ENCODE data around the gene OR2T11. TPM values are rescaled to one million over a fixed set of nuclear protein-coding genes. Genes with fewer than 3 reads are reported as not detected.
A peak's percentile ranks its signal among the peaks of the same experiment; 100 is the strongest.

Gene OR2T11
- total and polyA plus RNA-seq, 2 of the 13 experiments (the other 11 are each of a cell fraction or from before 2014, with no cell fraction given): not detected

DNA sequence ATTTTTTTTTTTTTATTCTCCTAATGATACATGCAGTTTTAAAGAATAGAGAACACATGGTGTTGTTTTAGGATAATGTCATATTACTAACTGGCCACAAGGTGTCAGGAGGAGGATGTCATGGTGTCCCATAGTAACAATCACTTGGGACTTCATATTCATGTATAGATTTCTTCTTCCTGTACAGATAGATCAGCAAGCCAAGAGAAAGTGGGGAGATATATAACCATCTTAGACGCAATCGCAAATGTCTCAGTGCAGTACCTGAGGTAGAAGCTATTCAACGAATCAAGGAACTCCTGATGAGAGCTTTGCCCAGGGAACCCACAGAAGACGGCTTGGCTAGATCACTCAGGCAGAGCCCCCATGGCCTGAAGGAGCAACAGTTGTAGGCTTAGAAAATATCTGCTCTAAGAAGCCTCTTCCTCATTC is 12.3 kb downstream of the OR2T11 start:
- H3K9ac ChIP-seq (ENCODE audit: insufficient read depth, low read depth, low read length): no peak overlapping the region
- H3K4me3 ChIP-seq (replicated peaks in 1 of 3; ENCODE audit: insufficient read depth in 1 of 3, low read depth in 2 of 3, low read length in 3 of 3): no peak overlapping the region
- no peaks in the 10 kb centered on the region for H3K36me3 ChIP-seq (replicated peaks in 1 of 2; ENCODE audit: control insufficient read depth in 1 of 2, insufficient read depth in 2 of 2, low read length in 2 of 2)
- ChIA-PET CTCF (ENCODE audit: low intra/inter-chr PET ratio, low total read pairs) (interaction anchor here (0.7 to 3.9 kb wide), 4 partner anchors 64 to 185 kb away, joined by 3 to 33 read pairs (median 8); no protein-coding TSS in a partner anchor), POLR2A (no interaction called here)
- no peak overlapping the region for H3K27ac ChIP-seq (ENCODE audit: extremely low read length, insufficient read depth, low read length)
- ATAC-seq (peak; percentile 86), FAIRE-seq (peak; percentile 58), DNase-seq (ENCODE audit: low spot score) (peak; percentile 44)
- intact Hi-C loops (cut with micrococcal nuclease; ENCODE audit: unreplicated experiment): loop anchor here (1.0 kb wide), 2 partner anchors 65 to 185 kb away; no protein-coding TSS in a partner anchor
- no peaks in the 10 kb centered on the region; a peak in 1 of 5 replicates for H3K27me3 ChIP-seq (ENCODE audit: control insufficient read depth in 1 of 2, insufficient read depth in 2 of 2, low read length in 2 of 2)
- H2AFZ ChIP-seq (ENCODE audit: low read length): no peak overlapping the region
- H4K20me1 ChIP-seq (ENCODE audit: insufficient read depth, low read length): no peaks in the 10 kb centered on the region
- H3K9me3 ChIP-seq (ENCODE audit: low read length): no peaks in the 10 kb centered on the region
- no TSS peak for BruUV-seq (replicated peaks)
- no peaks in the 10 kb centered on the region for H3K4me1 ChIP-seq (ENCODE audit: insufficient read depth, low read length)
- no peak overlapping the region for H3K4me2 ChIP-seq (ENCODE audit: low read depth, low read length)
- TF ChIP-seq STAG1 (CRISPR knock-in tag; IDR thresholded peaks at IDR 0.05) (peak; percentile 70), SMC3 (IDR thresholded peaks at IDR 0.05; ENCODE audit: low read length) (peak; percentile 76)
- TF ChIP-seq, protein P1, sequence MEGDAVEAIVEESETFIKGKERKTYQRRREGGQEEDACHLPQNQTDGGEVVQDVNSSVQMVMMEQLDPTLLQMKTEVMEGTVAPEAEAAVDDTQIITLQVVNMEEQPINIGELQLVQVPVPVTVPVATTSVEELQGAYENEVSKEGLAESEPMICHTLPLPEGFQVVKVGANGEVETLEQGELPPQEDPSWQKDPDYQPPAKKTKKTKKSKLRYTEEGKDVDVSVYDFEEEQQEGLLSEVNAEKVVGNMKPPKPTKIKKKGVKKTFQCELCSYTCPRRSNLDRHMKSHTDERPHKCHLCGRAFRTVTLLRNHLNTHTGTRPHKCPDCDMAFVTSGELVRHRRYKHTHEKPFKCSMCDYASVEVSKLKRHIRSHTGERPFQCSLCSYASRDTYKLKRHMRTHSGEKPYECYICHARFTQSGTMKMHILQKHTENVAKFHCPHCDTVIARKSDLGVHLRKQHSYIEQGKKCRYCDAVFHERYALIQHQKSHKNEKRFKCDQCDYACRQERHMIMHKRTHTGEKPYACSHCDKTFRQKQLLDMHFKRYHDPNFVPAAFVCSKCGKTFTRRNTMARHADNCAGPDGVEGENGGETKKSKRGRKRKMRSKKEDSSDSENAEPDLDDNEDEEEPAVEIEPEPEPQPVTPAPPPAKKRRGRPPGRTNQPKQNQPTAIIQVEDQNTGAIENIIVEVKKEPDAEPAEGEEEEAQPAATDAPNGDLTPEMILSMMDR (CRISPR knock-in tag; IDR thresholded peaks at IDR 0.05): peak; percentile 71
- TF ChIP-seq, protein P2, sequence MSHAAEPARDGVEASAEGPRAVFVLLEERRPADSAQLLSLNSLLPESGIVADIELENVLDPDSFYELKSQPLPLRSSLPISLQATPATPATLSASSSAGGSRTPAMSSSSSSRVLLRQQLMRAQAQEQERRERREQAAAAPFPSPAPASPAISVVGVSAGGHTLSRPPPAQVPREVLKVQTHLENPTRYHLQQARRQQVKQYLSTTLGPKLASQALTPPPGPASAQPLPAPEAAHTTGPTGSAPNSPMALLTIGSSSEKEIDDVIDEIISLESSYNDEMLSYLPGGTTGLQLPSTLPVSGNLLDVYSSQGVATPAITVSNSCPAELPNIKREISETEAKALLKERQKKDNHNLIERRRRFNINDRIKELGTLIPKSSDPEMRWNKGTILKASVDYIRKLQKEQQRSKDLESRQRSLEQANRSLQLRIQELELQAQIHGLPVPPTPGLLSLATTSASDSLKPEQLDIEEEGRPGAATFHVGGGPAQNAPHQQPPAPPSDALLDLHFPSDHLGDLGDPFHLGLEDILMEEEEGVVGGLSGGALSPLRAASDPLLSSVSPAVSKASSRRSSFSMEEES (CRISPR knock-in tag; IDR thresholded peaks at IDR 0.05): no peak
- 29% methylated on average over 4 of the region's 4 CpGs for WGBS (ENCODE audit: low lambda C conversion rate)
- in situ Hi-C loops (cut with HindIII; ENCODE audit: extremely low pct_ligation_motif_present, low pct_unique_long_range_greater_than_20kb): loop anchor here (10.0 kb wide), 1 partner anchor 72 kb away; no protein-coding TSS in a partner anchor
- no peaks in the 10 kb centered on the region for H3K79me2 ChIP-seq (ENCODE audit: insufficient read depth, low read length)
